ENCODE results near the gene LSM11. TPM values are rescaled to one million over a fixed set of nuclear protein-coding genes. Genes with fewer than 3 reads are reported as not detected.

Gene LSM11
- total RNA-seq: 6.9 TPM

DNA sequence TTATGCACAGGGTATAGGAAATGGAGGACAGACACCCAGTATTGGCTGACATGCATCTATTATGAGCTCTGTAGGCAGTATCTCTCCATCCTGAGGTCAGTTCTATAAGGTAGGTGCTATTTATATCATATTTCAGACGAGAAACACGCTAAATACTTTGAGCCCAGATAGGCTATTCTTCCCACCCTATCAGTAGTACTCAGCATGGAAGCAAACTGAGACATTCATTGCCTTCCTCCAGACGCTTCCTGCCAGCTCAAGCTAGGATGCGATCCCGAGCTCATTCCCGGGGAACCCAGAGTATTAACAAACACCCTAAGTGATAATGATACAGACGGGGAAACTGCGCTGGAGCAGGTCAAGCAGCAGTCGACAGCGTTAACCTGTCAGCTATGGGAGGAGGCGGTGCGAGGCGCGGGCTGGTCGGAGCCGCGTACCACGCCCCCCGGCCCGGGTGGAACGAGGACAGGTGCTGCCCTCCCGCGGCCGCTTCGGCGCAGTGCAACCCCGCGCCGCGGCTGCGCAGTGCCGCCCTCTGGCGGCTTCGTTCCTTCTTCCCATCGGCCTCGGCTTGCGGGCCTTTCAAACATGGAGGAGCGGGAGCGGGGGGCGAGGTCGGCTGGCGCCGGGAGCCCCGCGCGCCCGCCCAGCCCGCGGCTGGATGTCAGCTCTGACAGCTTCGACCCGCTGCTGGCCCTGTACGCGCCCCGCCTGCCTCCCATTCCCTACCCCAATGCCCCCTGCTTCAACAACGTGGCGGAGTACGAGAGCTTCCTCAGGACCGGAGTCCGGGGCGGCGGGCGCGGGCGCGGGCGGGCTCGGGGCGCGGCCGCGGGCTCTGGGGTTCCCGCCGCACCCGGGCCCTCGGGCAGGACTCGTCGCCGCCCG, at the start of gene LSM11:
LSM11 (plus strand) TSS at position 550 of the 888 bp plus-strand sequence; CDS start at position 589, 39 bp downstream.

DNA sequence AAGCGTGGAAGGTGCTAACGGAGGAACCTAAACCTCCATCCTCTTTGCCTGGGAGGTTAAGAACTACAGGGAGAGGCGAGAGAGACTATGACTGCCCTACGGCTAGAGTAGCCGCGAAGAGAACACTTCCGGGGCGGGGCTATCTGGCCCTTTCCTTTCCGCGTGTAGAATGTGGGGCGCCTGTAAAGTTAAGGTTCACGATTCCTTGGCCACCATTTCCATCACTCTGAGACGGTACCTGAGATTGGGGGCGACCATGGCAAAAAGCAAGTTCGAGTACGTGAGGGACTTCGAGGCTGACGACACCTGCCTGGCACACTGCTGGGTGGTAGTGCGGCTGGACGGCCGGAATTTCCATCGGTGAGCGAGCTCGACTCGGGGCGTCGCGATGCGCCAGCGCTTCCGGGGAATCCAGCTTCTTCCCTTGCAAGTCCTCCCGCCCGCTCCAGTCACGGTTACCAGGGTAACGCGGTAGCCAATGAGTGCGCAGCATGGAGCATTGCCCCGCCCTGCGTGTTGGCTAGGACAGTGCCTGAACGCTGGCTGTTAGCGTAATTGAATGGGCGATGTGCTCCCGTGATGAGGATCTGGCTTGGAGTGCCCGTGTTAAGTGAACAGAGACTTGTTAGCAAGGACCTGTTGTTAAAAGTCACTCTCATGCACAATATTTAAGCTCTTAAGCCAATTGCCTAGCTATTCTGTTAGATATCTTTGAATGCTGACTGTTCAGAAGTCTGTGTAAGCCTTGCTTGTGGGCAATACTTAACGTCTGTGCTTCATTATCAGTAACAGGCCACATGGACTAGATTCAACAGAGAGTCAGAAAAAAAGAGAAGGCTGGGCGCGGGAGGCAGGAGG, 12.0 kb upstream of the LSM11 start, which contains the start of gene THG1L:
THG1L (plus strand) TSS at position 149 of the 858 bp plus-strand sequence; CDS start at position 170, 21 bp downstream.

Small RNA genes within 50 kb of the gene (small RNA-seq; reads per million reads assigned to genes)
- gene AC026407.1 (ENCODE audit: low replicate concordance): not detected
- gene RNU6-260P (ENCODE audit: low replicate concordance): not detected

Other genes starting within 250 kb of the LSM11 start
- gene ADAM19, start 167.9 kb upstream of the LSM11 start, total RNA-seq: 10.9 TPM
- 0.06 TPM for gene SOX30, start 91.3 kb upstream of the LSM11 start, total RNA-seq
- gene C5orf52, start 72.2 kb upstream of the LSM11 start, total RNA-seq: not detected
- 10.5 TPM for gene THG1L, start 12.3 kb upstream of the LSM11 start, total RNA-seq
- 106 TPM for gene CLINT1, start 115.4 kb downstream of the LSM11 start, total RNA-seq